A549 (cell line): ENCODE data around the gene DEFB132.

Experiments used
- EP300 ChIP-seq, 2 experiments: fragments of >200 bp; sonication (Bioruptor Twin); formaldehyde crosslinking; IDR thresholded peaks; 2 replicates in 1 of 2; 3 replicates in 1 of 2; pipeline ENCODE4 v1.6.1; 2016 to 2017
- MAFK ChIP-seq: fragments of 450-650 bp; IDR thresholded peaks from 2 replicates; pipeline ENCODE4 v1.6.1; 2014; ENCODE audit not compliant: partially characterized antibody
- NFE2L2 ChIP-seq: fragments of 150-350 bp; conservative IDR thresholded peaks from 2 replicates; pipeline ENCODE4 v1.6.1; 2014; ENCODE audit warnings: low read length
- TF ChIP-seq, protein P1 (sequence below): fragments of >200 bp; sonication (Bioruptor Twin); formaldehyde crosslinking; IDR thresholded peaks from 3 replicates; pipeline ENCODE4 v1.6.1; 2016

DNA sequence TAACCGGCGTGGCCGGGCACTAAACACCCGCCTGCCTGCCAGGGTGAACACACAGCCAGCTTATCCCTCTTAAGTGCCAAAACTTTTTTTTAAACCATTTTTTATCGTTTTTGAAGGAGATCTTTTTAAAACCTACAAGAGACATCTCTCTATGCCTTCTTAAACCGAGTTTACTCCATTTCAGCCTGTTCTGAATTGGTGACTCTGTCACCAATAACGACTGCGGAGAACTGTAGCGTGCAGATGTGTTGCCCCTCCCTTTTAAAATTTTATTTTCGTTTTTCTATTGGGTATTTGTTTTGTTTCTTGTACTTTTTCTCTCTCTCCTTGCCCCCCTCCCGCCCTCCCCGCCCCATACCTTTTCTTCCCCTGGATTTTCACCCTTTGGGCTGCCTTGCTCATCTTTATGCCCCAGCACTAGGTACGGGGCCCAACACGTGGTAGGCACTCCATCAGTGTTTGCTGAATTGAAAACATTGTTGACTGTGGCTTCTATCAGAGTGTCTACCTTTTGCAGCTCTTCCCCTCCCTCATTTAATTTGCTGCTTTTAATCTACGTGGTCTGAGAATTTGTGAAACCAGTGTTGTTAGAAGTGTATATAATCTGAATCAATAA is 41.4 kb downstream of the DEFB132 start:
- TF ChIP-seq, protein P1, sequence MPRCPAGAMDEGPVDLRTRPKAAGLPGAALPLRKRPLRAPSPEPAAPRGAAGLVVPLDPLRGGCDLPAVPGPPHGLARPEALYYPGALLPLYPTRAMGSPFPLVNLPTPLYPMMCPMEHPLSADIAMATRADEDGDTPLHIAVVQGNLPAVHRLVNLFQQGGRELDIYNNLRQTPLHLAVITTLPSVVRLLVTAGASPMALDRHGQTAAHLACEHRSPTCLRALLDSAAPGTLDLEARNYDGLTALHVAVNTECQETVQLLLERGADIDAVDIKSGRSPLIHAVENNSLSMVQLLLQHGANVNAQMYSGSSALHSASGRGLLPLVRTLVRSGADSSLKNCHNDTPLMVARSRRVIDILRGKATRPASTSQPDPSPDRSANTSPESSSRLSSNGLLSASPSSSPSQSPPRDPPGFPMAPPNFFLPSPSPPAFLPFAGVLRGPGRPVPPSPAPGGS, result no peak
- no peak for TF ChIP-seq MAFK
- no peak for TF ChIP-seq EP300 (IDR thresholded peaks at IDR 0.05)
- no peak for TF ChIP-seq NFE2L2
